ENCODE results near the gene SH3BP5.

The SH3BP5 gene

DNA sequence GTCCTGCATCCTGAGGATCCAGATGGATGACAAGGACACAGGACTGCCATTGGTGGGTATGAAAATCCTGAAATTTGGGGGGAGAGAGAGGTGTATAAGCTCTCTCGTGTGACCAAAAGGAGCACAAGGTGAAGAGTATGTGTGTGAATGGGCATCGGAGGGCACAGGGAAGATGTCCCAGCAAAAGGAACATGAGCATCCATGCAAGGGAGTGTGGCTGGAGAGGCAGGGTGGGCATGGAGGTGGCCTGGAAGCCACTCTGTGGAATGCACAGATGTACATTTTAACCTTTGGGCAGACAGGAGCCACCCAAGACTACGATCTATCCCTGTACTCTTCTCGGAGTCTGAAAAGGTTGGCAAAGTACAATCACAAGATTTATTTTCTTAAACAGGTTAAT lies 71.9 kb downstream of the SH3BP5 start:
- TF ChIP-seq, protein P1, sequence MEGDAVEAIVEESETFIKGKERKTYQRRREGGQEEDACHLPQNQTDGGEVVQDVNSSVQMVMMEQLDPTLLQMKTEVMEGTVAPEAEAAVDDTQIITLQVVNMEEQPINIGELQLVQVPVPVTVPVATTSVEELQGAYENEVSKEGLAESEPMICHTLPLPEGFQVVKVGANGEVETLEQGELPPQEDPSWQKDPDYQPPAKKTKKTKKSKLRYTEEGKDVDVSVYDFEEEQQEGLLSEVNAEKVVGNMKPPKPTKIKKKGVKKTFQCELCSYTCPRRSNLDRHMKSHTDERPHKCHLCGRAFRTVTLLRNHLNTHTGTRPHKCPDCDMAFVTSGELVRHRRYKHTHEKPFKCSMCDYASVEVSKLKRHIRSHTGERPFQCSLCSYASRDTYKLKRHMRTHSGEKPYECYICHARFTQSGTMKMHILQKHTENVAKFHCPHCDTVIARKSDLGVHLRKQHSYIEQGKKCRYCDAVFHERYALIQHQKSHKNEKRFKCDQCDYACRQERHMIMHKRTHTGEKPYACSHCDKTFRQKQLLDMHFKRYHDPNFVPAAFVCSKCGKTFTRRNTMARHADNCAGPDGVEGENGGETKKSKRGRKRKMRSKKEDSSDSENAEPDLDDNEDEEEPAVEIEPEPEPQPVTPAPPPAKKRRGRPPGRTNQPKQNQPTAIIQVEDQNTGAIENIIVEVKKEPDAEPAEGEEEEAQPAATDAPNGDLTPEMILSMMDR (IDR thresholded peaks at IDR 0.05), result no peak

DNA sequence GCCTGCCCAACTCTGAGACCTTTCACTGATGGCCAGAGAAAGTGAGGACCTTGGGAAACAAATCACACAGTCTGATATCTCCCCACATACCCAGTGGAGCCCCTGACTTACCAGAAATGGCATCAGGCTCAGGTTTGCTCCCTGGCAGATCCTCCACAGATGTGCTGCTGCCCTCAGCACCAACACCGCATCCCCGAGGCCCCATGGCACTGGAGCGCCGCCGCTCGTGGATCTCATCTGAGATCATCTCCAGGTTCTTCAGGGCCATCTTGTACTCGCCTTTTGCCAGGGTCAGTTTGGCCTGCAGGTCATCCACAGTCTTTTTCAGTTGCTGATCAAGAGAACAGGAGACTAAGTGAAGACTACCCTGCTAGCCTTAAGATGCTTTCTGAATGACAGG lies 73.7 kb downstream of the SH3BP5 start:
- TF ChIP-seq, protein P1 (IDR thresholded peaks at IDR 0.05), result no peak

DNA sequence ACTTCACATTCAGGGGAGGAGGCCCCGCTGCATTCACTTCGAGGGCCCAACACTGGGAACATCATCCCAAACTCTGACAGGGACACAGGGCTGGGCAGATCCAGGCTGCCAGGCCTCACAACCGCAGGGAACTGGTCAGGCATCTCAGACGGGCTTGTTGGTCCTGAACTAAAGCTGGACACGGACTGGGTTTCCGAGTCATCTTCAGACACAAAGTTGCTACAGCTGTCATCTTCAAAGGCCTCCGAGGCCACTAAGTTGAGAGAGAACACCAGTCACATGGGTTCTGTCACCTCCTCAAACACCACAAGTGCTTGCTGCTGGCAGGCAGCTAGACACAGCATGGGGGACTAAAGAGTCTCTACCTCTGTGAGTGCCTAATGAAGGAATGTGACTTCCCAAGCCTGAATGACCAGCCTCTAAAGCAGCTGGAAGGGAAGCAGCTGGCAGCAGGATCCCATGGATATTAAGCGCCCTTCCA lies 75.5 kb downstream of the SH3BP5 start:
- TF ChIP-seq, protein P1 (IDR thresholded peaks at IDR 0.05), result no peak

DNA sequence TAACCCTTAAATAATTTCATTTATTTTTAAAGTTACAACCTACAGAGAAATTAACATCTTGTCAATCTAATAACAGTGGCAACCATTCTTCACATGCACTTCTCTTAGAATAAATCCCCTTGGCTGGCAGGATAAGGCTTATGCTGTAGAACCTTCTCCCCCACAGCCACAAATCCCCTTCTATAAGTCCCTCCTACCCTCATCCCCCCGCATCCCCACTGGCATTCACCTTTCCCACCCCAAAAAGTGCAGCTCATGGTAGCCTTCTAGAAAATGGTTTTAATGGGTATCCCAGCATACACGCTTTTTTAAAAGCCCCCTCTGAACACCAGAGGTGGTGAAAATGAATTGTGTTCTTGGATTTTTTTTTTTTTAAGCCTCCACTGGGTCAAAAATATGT lies 77.2 kb downstream of the SH3BP5 start:
- TF ChIP-seq, protein P1 (IDR thresholded peaks at IDR 0.05), result no peak

DNA sequence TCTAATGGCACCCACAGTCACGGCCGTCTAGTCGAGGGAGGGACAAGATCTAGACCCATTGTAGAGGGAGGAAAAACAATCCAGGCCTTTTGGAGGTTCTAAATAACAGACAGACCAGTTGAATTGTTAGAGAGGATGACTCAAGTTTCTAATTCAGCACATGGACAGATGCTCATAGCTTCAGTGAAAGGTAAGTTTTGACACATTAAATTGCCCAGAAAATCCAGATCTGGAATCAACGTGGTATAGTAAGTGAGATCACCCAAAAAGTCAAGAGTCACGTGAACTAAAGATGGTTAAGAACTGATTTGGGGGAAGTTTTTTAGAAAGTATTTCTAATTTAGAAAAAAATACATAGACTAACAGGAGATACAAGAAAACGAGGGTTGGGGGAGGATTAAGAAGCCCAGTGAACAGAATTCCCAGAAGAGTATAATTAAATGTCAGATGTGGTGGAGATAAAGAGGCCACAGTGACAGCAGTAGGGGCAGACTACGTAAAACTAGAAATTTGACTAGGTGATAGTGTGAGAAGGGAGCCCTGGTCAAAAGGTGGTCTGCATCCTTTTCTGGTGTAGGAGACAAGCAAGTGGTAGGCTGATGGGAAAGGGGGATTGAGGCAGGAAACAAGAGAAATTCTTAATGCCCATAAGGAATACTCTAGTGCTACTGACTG lies 79.2 kb downstream of the SH3BP5 start:
- TF ChIP-seq, protein P1 (IDR thresholded peaks at IDR 0.05), result no peak

DNA sequence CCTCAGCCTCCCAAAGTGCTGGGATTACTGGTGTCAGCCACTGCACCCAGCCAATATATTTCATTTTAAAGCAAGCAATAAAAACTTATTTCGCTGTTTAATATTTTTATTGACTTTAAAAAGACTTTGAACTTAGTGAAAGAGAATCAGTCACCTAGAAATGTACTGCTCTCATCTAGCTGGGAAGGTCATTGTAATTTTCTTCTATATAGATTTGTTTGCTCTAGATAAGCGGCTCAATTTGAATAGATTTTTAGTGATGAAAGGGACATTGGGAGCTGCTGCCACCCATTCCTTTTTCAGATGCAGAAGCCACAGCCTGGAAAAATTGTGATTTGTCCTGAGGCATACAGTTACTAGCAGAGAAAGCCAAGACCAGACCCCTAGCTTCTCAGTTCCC lies 86.2 kb downstream of the SH3BP5 start:
- TF ChIP-seq, protein P1 (IDR thresholded peaks at IDR 0.05), result no peak

DNA sequence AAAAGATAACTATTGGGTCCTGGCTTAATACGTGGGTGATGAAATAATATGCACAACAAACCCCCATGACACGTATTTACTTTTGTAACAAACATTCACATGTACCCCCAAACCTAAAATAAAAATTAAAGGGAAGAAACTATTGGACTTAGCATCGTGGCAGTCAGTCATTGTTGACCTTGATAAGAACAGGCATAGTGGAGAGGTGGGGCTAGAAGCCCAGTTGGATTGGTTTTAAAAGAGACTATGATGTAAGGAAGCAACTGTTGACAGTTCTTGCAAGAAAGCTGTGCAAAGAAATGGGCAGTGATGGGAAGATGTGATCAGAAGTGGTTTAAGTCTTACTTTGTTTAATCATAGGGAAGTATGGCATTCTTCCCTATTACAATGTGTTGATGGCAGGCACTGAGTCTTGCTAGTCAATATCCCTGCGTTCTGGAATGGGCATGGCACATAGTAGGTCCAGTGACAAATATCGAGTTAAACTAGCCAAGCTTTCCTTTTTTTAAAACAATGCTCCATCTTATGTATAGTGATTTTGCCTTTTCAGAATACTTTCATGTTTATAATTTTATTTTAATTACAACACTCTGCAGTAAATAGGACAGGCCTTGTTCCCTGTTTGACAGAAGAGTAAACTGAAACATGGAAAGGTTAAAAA lies 88.4 kb downstream of the SH3BP5 start:
- TF ChIP-seq, protein P1 (IDR thresholded peaks at IDR 0.05), result no peak

All from LNCAP (cell line).